DMS53 treated with DMSO at 0.1 percent for 48 hours (cell line): Measurements from ENCODE around the gene DENND5A.

Source experiments
- DNase-seq: peaks from one replicate; lab custom pipeline; 2025; ENCODE audit not compliant: unreplicated experiment; lab: John Stamatoyannopoulos, UW

The DENND5A gene

GRCh38 chr11:9265211-9266131 is at the start of gene DENND5A:
Gene DENND5A, minus strand, starts transcription at chr11:9265350. Its CDS starts 281 bp downstream, at chr11:9265069.
- DNase-seq, result peak; percentile 49

- DNase-seq, result peak; percentile 95
These were observed 49.3 kb upstream of the DENND5A start, which contains the start of gene TMEM41B for GRCh38 chr11:9314291-9315077. Gene TMEM41B, minus strand, starts transcription at chr11:9314593. Its CDS starts 152 bp downstream, at chr11:9314441.

GRCh38 chr11:9313648-9314290 is 48.6 kb upstream of the DENND5A start:
- no peak for DNase-seq

- DNase-seq, result no peak
These were observed 45.4 kb upstream of the DENND5A start for GRCh38 chr11:9310485-9311090.

- DNase-seq, result no peak
These were observed 39.0 kb upstream of the DENND5A start for GRCh38 chr11:9304178-9304577.

GRCh38 chr11:9302448-9302847 is 37.3 kb upstream of the DENND5A start:
- DNase-seq, result no peak

GRCh38 chr11:9301720-9302119 is 36.6 kb upstream of the DENND5A start:
- no peak for DNase-seq

GRCh38 chr11:9293646-9294045 is 28.5 kb upstream of the DENND5A start:
- DNase-seq, result no peak

- no peak for DNase-seq
These were observed 20.9 kb upstream of the DENND5A start for GRCh38 chr11:9285850-9286587.

GRCh38 chr11:9280655-9281301 is 15.6 kb upstream of the DENND5A start:
- DNase-seq, result no peak

- DNase-seq, result no peak
These were observed 12.0 kb upstream of the DENND5A start for GRCh38 chr11:9277176-9277575.

- no peak for DNase-seq
These were observed 11.4 kb upstream of the DENND5A start for GRCh38 chr11:9276571-9276970.

- no peak for DNase-seq
These were observed 9.5 kb upstream of the DENND5A start for GRCh38 chr11:9274499-9275258.

- no peak for DNase-seq
These were observed 8.5 kb upstream of the DENND5A start for GRCh38 chr11:9273376-9274336.

- no peak for DNase-seq
These were observed 4.4 kb upstream of the DENND5A start for GRCh38 chr11:9269492-9270013.

- DNase-seq, result no peak
These were observed 2.5 kb upstream of the DENND5A start for GRCh38 chr11:9267680-9268079.

GRCh38 chr11:9266926-9267325 is 1.8 kb upstream of the DENND5A start:
- DNase-seq, result no peak
